GM18907 (cell line): ENCODE measurements around the gene ACY1.

Experiments
- ATAC-seq: cut with Tn5 transposase; IDR thresholded peaks from one replicate; pipeline ENCODE4 v1.9.1; 2021; ENCODE audit warnings: mild to moderate bottlenecking, moderate library complexity; ENCODE audit not compliant: unreplicated experiment

Gene ACY1

DNA sequence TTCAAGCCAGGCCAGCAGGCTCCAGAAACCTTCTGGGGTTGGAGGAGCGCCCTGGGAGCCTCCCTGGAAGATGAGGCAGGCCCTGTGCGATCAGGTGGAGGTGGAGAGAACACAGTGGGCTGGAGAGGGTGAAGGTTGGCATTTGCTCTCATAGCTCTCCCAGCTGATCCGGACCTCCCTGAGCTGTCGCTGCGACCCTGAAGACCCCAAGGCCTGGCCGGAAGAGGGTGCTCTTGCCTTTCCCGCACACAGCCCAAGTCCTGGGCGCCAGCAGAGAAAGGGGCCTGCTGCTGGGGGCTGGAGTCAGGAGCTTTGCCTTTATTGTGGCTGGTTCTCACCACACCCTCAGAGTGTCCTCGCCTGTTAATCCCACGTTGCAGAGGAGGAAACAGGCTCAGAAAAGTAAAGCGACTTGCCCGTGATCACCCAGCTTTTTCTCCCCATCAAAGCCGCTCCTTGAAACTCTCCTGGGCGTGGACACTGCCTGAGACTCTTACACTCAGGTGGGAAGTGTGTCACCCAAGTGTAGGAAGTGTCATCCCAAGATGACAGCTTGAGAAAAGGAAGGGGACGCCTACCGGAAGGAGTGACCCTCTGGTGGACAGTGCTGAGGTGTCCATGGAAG is 20.9 kb downstream of the ACY1 start:
- ATAC-seq = no peak

DNA sequence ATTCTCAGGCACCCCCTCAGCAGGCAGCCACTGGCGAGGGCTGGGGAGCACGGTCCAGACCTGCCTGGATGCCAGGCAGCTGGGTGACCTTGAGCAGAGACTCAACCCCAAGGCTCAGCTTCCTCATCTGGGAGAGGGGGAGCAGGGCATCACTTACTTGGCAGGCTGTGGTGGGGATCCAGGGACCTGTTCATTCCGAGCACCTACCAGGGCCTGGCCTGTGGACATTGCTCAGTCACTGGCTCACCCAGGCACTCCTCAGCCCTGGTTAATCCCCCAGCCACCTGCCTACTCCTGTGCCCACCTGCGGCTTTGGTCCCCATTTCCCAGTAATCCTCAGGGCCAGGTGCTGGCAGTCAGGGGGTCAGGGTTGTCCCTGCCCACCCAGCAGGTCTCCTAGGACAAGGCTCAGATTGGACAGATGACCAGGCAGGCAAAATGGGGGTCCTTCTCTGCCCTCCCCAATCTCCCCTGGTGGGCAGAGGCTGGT is 21.6 kb downstream of the ACY1 start:
- ATAC-seq = no peak

DNA sequence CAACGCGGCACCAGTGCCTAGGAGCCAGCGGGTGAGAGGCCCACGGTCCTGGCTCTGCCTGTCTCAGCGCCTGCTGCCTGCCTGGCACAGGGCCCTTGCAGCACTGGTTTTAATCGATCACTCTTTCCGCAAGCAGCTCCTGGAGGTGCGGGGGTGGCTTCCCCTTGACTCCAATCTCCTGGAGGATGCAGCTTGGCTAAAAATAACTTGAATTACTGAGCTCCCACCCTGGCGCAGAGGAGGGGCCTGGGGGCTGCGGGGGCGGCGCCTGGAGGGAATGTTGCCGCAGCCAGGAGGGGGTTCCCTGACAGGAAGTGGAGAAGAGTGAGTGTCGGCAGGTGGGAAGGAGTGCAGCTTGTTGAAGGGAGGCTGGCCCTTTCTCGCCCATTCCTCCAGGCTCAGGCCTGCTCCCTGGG is 22.2 kb downstream of the ACY1 start:
- no peak for ATAC-seq

DNA sequence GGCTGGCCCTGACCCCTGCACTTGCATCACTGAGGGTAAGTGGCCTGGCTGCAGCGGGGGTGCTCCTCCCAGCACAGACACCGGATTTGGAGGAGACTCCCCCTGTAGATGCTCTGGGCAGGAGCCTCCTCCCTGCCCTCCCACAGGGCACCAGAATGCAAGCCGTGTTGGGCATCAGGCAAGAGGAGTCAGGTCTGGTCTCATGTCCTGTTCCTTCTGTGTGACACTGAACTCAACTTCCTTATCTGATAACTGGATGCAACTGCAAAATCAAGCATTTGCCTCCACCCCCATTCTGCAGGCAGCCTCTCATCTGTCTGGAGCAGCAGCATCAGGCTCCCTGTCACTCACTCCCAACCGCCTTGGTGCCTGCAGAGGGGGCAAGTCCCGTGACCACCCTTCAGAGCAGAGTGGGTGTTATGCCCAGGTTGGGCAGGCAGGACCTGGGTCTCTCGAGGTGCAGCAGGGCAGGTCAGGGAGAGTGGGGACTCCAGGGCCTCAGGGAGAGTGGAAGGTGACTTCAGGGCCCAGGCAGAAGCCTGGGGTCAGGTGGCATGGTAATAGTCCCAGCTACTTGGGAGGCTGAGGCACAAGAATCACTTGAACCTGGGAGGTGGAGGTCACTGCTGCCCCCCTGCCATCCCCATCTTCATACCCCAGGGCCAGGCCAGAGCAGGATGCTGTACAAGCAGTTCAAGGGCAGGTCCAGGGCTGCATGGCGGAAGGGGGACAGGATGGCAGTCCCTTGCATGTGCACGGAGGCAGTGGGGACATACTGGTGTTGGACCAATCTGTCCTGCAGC is 22.9 kb downstream of the ACY1 start:
- ATAC-seq = no peak

DNA sequence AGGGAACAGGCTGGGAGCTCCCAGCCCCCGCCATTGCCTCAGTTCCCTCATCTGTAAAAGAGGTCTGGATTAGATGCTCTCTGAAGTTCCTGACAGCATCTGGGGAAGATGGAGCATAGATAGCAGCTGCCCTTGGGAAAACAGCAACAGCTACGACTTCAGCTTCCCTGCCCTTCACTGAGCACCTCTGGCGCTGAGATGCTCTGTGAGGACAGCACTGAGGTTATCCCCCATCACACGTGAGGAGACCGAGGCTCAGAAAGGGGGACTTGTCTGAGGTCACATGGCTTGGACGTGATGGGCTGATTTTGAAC is 23.4 kb downstream of the ACY1 start:
- no peak for ATAC-seq

DNA sequence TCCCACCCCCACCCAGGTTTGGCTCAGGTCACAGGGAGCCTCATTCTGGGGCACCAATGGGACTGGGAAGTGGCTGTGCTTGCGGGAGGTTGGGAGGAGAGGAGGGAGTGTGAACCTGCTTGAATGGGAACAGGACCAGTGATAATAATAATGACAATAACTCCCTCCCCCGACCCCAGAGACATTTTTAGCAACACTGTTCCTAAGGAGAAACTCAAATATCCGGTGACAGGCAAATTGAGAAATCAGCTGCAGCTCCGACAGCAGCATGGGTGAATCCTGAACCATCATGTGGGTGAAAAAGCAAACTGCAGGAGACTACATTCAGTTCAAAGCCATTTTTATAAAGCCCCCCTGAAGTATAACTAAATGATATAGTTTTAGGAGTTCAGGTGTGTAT is 24.0 kb downstream of the ACY1 start:
- no peak for ATAC-seq

DNA sequence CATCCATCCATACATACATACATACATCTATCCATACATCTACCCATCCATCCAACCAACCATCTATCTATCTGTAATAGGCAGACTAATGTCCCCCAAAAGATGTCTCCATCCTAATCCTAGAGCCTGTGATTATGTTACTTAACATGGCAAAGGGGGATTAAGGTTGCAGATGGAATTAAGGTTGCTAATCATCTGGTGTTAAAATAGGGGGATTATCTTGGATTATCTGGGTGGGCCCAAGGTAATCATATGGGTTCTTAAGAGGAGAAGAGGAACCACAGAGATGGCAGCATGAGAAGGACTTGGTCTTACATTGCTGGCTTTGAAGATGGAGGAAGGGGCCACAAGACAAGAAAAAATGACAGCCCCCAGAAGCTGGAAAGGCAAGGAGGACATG is 27.1 kb downstream of the ACY1 start:
- no peak for ATAC-seq

DNA sequence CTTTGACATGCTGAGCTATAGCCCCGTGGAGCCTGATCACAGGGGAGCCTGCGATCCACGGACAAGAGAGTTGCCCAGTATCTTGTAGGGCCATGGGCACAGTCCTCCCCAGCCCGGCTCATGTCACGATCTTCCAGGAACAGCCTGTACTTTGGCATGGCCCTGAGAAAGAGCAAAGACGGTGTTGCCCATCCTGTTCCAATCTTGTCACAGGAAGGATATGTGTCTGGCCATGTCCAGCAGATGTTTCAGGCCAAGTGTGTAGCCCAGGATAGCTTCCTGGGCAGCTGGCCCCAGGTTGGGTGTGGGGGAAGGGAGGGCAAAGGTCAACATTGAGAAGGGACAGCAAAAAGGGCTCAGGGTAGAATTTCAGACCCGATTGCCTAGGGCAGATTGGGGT is 29.4 kb downstream of the ACY1 start:
- no peak for ATAC-seq

DNA sequence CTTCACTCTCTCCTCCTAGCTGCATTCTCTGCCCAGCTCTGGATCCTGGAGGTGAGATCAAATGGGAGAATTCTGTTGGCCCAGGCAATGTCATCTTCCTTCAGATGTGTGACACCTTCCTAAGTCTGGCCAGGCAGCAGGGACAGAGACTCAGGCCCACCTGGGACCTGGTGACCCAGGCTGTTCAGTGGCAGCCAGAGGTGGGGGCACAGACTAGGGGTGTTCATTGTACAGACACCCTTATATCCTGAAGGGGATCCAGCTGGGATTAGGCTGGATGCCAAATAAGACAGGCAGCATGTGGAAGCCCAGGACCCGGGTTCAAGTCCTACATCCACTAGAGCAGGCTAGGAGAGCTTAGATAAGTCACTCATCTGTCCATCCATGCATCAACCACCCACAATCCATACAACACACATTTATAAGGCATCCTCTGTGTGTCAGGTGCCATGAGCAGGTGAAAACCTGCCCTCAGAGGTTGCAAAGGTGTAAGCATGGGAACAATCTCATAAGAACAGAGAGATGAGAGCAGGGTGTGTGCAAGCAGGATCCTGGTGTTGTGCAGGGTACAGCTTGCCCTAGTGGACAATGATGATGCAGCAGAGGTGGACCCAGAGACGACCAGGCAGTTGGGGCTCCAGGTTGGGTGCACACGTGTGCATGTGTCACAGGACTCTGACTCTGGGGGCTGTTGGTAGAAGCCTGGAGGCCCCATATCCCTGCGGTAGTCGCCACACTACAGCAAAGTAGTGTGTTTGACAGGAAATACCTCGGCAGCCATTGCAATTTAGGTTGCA is 30.7 kb downstream of the ACY1 start:
- no peak for ATAC-seq

DNA sequence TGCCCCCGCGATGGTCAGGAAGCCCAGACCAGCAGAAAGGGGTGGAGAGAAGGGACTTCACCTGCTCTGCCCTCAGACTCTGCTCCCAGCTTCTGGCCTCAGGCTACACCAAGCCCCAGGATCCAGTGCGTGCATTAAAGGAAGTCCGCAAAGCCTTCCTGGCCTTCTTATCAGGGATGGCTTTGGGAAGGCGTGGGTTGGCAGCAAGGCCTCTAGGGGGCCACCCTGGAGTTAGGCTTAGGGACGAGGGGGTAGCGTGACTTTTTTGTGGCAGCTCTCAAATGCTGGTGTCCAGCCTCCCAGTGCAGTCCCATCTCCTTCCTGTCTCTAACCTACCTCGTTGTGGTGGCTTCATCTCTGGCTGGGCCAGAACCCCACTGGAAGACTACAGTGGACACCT is 31.3 kb downstream of the ACY1 start:
- ATAC-seq = no peak

DNA sequence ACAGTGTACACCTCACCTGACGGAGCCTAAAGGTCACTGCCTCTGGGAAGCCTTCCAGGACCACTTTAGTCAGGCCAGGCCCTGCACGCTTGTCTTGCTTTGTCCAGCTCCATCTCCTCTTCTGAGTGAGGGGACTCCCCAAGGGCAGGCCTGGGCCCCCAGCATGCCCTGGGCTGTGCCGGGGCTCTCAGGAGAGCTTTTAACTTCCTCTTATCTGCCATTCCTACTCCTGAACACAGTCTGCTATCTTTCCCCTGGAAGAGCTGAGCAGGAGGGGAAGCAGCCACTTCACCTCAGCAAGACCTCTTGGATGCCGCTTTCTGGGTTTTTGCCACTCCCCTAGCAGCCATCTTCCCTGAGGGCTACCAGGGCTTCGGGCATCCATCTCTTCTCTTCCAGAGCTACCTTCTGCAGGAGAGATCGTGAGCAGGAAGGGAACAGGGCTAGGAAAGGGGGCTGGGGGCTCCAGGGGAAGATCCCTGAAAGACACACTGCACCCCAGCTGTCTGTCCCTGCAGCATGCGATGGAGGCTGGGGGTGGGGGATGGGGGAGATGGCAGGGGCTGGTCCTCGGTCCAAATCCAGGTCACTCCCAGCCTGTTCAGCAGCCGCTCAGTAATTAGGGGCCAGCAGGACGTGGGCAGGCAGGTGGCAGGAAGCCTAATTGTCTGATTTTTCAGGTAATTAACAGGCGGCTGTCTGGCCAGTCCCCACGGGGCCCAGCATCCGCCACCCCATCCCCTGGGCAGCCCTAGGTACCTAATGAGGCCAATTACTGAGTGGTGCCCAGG is 32.3 kb downstream of the ACY1 start:
- no peak for ATAC-seq

DNA sequence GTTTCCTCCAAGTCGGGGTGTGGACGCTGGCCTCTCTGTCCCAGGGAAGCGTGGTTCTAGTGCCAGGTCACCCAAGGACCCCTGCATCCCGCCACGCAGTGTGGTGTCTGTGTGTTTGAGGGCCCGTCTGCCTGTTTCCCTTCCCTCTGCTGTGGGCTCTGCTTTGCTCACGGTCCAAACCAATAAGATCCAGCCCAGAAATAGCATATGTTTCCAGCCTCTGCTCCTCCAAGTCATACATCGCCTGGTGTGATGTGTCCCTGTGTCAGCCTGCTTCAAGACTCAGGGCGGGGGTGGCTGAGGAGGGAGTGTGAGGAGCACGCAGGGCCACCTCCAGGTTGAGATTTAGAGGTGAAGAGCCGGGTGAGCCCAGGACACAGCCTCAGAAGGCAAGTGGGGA is 34.3 kb downstream of the ACY1 start:
- no peak for ATAC-seq

DNA sequence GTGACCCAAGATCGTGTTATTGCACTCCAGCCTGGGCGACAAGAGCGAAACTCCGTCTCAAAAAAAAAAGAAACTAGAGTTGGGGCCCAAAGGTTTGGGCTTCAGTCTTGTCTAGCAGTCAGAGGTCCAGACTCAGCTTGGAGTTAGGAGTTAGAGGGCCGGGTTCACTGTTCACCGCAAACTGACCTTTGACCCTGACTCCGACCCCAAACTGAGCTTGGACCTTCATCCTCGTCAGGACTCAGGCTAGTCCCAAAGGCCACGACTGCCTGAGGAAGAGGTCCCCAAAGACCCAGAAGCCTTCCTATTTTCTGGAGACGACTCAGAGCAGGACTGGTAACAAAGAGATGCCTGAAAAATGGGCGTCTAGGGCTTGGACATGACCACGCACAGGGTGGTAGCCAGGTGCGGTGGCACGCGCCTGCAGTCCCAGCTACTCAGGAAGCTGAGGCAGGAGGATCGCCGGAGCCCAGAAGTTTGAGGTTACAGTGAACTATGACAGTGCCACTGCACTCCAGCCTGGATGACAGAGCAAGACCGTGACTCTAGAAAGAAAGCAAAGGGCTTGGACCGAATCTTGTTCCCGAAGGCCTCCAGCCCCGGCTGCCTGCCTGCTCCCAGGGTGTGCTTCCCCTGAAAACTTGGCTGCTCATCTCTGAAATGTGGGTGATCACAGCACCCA is 35.1 kb downstream of the ACY1 start:
- no peak for ATAC-seq

DNA sequence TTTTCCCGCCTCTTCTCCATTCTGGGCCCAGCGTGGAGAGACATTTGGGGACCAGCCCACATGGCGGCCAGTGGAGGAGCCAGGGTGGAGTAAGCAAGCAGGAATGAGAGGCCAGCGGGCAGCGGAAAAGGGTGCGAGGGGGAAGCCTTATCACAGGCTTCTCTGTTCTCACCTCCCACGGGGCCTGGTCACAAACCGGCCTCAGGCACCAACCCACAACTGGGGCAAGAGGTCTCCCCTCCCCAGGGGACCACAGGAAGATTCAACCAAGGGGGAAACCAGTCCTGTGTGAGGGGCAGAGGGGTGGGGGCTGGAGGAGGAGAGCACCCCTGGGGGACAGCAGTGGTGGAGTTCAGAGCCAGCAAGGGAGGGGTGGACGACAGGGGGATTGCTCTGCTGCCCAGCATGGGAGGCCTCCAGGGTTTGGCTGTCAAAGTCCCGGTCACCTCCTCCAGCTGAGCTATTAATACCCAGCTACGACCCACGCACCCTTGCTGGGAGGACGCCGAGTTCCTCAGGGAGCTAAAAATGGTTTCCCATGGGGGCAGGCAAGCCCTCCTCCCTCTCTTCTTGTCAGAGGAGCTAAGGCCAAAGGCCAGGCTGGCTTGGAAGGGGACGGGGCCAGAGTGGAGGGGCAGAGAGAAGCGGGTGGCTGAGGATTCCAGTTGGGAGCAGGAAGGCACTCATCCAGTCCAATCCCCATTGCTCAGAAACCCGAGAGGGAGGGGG is 36.2 kb downstream of the ACY1 start:
- ATAC-seq = no peak

DNA sequence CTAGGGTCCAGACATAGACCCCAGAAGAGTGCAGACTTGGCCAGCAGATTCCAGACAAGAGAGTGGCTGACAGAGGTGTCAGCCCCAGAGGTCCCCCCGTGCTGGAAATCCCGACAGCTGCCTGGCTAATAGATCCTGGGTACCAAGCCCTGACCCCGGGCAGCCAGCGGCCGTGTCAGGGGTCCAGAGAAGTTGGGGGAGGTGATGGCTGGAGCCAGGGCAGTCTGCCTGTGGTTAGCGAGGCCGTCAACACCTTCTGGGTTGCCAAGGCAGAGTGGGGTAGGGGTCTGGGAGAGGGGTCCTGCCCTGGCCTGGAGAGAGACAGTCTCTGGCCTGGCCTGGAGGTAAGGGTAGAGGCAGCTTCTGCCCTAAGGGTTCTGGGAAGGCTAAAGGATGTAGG is 37.5 kb downstream of the ACY1 start:
- ATAC-seq = no peak

DNA sequence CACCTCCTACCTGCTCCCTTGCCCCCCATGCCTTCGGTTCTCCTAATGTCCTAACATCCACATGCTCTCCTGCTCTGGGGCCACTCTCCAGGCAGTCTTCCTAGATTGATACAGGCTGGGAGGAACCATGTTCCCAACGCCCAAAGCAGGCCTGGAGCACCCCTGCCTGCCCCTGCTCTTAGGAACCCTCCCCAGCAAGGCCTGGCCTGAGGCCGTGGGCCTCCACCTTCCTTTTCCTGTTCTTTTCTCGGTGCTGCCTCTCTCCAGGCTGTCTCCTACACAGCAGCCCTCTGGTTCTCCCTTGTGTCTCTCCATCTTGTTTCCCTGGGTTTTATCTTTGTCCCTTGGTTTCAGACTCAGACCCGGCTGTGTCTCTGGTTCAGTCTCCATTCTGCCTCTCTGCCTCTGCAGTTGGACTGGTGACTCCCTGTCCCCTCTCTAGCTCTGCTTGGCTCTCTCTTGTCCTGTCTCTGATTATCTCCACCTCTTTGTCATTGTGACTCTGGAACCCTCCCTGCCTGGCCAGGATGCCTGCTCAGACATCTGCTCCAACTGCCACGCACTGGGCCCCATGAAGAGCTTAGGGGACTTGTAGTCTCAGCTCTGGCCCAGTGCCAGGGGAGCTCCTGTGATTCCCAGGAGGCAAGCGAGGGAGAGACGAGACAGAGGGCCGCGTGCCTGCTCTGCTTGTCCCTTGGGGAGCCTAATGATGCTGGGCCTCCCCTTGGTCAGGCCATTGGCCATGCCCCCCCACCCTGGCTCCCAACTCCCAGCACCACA is 38.3 kb downstream of the ACY1 start:
- no peak for ATAC-seq

DNA sequence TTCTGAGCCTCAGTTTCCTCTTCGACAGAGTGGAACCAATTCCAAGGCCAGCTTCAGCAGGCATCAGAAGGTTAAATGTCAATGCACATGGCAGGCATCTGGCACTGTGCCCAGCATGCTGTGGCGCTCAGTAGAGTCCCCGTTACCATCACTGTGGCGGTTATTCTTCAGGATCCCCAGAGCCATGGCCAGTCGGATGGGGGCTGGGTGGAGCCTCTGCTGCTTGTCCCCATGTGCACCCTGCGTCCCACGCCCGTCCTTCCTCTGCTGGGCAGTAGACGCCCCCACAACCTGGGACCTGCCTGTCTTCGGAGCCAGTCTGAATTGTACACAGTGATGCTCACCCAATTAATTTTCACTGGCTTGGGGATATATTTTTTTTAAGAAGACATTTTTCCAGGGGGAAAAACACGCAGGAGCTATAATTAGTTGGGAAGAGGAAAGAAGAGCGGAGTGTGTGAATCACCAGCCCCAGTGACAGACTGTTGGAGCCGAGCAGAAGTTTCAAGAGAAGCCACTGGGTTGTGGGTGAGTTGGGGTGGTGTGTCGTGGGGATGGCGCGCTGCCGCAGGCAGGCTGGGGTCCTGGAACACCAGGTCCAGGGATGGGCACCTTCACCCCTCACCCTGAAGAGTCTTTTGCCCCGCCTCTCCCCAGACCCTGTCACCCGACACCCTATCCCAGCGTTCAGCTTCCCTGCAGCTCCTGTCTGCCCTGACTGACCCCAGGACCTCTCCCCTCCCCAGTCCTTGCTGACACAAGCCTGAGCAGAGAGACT is 39.2 kb downstream of the ACY1 start:
- no peak for ATAC-seq

DNA sequence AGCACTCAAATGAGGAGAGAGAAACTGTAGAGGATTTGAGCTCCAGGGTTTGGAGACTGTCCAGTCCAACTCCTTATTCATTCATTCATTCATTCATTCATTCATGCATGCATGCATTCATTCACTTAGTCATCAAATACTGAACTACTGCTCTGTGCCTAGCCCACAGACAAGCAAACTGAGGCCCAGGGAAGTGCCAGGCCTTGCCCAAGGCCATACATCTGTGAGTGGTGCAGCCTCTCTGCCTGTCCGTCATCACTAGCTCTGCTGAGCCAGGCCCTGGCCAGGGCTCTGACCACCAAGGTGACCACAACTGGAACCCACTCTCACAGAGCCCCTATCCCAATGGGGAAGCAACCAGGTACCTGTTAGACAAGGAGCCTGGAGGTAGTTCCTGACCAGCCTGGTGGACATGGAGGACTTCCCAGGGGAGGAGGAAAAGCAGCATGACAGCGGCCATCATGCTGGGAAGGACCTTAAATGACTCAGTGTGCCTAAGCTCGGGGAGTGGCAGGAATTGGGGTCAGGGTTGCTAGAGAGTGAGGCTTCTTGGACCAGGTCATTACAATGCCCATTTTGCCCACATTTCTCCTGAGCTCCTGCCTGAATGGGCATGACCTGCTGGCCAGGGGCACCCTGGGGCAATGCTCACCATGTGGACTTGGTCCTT is 39.9 kb downstream of the ACY1 start:
- no peak for ATAC-seq
